ENCODE results near the gene AKAP4. TPM values are rescaled to one million over a fixed set of nuclear protein-coding genes. Genes with fewer than 3 reads are reported as not detected.

The AKAP4 gene, protein sequence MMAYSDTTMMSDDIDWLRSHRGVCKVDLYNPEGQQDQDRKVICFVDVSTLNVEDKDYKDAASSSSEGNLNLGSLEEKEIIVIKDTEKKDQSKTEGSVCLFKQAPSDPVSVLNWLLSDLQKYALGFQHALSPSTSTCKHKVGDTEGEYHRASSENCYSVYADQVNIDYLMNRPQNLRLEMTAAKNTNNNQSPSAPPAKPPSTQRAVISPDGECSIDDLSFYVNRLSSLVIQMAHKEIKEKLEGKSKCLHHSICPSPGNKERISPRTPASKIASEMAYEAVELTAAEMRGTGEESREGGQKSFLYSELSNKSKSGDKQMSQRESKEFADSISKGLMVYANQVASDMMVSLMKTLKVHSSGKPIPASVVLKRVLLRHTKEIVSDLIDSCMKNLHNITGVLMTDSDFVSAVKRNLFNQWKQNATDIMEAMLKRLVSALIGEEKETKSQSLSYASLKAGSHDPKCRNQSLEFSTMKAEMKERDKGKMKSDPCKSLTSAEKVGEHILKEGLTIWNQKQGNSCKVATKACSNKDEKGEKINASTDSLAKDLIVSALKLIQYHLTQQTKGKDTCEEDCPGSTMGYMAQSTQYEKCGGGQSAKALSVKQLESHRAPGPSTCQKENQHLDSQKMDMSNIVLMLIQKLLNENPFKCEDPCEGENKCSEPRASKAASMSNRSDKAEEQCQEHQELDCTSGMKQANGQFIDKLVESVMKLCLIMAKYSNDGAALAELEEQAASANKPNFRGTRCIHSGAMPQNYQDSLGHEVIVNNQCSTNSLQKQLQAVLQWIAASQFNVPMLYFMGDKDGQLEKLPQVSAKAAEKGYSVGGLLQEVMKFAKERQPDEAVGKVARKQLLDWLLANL
- under 1 TPM; 0.08 to 0.14 (median 0.13) TPM for polyA plus RNA-seq (ENCODE audit: insufficient read length in 4 of 4)

DNA sequence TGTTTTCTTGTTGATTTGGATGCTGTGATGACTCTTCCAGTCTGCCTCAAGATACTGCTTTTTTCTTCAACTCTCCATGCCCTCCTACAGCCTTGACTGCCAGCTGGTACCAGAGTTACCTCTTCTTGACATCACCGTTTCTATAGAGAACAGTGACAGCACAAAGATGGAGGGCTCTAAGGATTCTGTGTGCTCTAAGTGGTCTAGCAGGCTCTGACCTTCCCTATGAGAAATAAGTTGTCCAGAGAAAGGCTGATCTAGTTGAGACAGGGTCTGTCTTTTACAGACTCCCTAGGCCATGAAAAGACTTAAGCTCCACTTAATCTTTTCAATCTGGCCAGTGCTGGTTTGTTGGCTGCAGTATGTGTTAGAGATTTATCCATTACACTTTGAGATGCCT lies at the start of gene AKAP4:
TSS of gene AKAP4 (minus strand) at position 101 of the 400 bp plus-strand sequence. CDS start 118 bp downstream, outside the sequence.
- DNase-seq (ENCODE audit: low read depth in 4 of 4, low spot score in 3 of 4) = no peak

DNA sequence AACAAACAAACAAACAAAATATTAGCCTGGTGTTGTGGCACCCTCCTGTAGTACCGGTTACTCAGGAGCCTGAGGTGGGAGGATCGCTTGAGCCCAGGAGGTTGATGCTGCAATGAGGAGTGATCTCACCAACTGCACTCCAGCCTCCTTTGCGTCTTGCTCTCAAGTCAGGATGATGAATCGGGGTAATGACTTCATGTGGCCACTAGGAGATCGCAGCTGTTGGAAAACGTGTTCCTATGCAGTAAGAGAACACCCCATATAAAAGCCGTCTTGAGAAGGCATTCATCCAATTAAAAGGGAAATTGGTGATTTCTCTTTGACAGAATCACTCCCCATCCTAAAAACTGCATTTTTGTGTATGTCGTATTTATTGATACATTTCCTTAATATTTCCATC lies 10.7 kb upstream of the AKAP4 start:
- DNase-seq (ENCODE audit: low read depth in 4 of 4, low spot score in 3 of 4) = no peak

DNA sequence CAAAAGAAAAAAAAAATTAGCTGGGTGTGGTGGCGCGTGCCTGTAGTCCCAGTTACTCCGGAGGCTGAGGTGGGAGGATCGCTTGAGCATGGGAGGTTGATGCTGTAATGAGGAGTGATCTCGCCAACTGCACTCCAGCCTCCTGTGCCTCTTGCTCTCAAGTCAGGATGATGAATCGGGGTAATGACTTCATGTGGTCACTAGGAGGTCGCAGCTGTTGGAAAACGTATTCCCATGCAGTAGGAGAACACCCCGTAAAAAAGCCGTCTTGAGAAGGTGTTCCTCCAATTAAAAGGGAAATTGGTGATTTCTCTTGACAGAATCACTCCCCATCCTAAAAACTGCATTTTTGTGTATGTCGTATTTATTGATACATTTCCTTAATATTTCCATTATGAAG lies 5.9 kb upstream of the AKAP4 start:
- DNase-seq (ENCODE audit: low read depth in 4 of 4, low spot score in 3 of 4) = no peak

DNA sequence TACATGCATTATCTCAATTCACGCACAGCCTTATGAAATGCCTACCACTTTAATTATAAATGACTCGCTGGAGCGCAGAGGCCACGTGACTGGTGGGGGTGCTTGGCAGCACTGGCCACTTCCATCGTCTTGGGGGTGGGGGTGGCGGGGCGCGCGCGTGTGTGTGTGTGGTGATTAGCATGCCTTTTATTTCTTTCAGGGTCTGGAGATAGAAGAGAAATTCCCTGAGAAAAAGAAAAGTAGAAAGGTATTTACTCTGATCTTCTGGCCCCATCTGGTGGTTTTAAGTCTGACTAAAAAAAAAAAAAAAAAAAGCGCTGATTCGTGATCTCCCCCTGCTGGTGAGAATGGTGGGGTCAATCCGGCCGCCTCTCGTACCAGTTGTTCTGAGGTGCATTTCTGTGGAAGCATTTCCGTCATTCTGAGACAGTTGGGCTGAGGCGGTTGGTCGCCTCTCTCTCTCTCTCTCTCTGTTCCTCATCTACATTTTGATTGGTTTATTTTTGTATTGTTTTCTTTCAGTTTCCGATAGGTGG lies 3.6 kb upstream of the AKAP4 start, which contains the start of gene CCNB3:
TSS of gene CCNB3 (plus strand) at position 402 of the 536 bp plus-strand sequence. CDS start 80,399 bp downstream, outside the sequence.
- peak; percentile 37 to 50 (median 41) for DNase-seq (ENCODE audit: low read depth in 4 of 4, low spot score in 3 of 4)

DNA sequence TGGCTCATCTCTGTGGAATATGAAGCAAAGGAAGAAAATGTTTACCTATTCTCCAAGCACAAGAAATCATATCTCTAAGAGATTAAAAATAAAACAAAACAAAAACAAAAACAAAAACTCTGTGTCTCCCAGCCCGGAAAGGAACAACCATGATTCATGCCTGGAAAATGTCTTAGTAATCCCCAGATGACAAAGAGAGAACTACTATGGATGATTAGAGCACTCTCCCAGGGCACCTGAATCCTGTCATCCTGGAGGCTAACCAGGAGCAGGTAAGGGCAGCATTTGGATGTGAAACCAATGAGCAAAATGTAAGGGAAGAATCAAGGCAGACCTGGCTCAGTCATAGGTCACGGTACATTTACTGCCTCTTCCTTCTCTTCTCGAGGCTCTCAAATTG lies 1.7 kb upstream of the AKAP4 start:
- DNase-seq (ENCODE audit: low read depth in 4 of 4, low spot score in 3 of 4) = no peak

DNA sequence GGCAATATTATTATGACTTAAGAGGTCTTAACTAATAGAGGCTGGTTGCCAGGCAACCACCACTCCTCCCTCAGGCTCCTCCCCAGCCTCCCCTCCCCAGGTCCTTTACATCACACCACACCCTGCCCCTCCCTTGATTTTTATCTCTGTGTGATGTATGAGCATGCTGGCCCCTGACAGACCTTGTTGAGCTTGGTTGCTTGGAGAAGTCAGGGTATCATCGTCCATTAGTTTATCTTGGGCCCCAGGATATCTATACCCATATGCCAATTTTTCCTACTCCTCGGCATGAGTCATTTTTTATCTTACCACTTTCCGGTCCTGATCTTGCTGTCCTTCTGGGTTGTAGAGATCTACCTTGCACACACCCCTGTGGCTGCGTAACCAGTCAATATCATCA lies 2.5 kb downstream of the AKAP4 start:
- DNase-seq (ENCODE audit: low read depth in 4 of 4, low spot score in 3 of 4) = no peak

DNA sequence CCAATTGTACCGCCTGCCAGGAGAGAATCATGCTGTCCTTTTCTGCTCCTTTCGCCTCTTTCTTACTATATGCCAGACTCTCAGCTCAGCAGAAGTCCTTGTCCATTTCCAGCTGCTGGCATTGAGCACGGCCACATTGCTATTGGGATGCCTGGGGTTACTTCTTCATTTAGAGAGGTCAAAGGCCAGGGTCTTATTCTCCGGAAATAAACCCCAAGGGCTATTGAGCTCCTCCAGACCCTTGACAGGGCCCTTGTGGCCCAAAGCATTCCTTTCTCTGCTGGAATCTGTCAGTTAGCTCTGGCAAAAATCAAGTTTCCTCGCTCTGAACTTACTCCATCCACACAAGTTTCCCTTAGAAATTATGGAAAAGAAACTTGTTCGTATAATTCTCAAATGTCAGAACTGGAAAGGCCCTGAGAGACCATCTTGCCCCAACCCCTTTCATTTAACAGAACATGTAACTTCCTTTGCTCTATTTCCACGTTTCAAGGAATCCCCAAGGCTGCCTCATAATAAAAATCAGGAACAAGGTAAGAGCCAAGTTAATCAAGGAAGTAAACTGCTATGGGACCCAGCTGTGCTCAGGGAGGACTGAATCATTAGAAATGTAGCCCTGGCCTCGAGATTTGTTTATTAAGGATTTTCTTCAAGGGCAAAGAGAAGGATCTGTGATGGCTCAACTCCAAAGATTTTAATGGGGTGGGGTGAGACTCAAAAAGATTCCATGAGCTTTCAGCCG lies 11.8 kb downstream of the AKAP4 start:
- DNase-seq (ENCODE audit: low read depth in 4 of 4, low spot score in 3 of 4) = no peak

DNA sequence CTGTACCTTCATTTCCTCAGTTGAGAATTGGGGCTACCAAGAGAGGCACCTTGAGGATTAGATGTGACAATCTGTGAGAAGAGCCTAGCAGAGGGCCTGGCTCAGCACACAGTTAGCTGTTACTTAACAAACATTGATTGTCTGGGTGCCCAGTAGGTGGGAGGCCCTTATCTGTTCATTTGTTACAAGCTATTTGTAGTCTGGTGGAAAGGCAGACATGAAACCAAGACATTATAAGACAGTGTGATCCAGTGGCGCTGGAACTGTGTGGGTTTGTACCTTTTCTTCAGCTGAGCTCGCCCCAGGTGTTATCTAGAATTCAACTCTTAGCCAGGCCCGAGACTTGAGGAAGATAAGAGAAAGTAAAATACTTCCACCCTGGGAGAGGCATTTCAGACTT lies 16.9 kb downstream of the AKAP4 start:
- no peak for DNase-seq (ENCODE audit: low read depth in 4 of 4, low spot score in 3 of 4)

DNA sequence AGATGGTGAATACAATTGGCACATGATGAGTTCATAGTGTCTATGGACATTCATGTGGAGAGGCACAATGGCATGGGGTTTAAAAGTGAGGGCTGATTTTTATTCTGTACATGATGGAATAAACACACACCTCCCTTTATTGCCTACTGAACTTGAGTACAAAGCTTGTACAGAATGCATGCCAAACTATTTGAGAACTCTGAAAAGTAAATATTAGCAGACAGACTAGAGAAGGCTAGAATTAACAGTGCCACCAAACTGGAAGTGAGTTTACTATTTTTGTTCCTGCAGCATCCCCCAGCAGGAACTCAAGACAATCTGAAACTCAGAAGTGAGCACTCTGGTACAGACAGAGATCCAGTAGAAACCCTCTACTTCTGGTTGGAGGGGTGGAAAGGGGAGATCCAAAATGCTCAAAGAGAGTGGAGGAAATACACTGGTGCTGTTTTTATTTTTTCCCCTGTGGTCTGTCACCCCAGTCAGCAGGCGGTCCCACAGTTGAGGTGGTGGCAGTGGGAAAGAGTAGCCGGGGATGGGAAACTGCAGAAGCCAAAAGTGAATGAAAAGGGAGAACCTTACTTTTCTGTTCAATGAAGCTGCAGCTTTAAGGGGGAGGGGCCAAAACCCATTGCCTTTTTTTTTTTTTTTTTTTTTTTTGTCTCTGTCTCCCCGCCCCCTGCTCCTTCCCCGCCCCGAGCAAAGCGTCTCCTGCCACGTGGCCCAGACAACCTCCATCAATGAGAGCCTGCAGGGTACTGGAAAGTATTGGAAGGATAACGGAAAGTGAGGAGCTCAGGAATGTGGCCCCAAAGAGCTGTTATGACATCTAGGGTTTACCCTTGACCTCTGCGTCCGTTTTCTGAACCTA lies 20.5 kb downstream of the AKAP4 start:
- DNase-seq (ENCODE audit: low read depth in 4 of 4, low spot score in 3 of 4) = no peak

DNA sequence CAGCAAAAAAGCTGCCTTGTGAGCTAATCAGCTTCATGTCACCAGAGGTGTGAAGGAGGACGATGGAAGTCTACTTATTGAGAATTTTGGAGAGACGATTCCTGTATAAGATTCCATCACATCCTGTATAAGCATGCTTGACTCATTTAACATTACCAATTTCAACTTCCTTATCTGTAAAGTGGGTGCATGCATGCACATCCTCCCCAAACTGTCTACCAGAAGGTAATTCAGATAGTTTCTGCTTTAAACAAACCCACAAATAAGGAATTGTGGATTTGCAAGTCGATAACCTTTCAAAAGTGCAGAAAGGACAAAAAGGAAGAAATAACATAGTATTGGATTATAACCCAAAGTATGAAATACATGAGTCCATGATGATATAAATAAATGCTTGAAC lies 31.1 kb downstream of the AKAP4 start:
- no peak for DNase-seq (ENCODE audit: low read depth in 4 of 4, low spot score in 3 of 4)

DNA sequence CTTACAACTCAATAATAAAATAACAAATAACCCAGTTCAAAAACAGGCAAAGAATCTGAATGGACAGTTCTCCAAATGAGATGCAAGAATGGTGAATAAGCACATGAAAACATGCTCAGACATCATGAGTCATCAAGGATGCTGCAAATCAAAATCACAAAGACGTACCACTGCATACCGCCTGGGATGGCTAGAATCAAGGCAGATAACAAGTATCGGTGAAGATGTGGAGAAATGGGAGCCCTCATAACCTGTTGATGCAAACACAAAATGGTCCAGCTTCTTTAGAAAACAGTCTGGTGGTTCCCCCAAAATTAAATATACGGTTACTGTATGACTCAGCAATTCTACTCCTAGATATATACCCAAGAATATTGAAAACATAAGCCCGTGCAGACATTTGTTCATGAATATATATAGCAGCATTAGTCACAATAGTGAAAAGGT lies 32.5 kb downstream of the AKAP4 start:
- DNase-seq (ENCODE audit: low read depth in 4 of 4, low spot score in 3 of 4) = no peak

DNA sequence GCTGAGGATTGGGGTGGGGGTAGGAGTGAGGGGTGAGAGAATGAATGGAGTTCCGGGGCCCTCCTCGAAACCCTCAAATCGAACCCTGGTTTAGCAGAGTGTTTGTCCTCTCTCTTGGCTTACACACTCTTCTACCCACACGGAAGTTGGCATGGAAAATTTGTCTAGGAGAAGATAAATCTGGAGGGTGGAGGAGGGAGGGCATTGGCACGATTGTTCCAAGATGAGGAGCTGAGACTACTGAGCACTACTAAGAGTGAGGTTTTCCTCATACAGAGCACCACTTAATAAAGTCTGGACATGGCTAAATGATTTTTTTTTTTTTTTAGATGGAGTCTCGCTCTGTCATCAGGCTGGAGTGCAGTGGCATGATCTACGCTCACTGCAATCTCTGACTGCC lies 33.4 kb downstream of the AKAP4 start:
- no peak for DNase-seq (ENCODE audit: low read depth in 4 of 4, low spot score in 3 of 4)

DNA sequence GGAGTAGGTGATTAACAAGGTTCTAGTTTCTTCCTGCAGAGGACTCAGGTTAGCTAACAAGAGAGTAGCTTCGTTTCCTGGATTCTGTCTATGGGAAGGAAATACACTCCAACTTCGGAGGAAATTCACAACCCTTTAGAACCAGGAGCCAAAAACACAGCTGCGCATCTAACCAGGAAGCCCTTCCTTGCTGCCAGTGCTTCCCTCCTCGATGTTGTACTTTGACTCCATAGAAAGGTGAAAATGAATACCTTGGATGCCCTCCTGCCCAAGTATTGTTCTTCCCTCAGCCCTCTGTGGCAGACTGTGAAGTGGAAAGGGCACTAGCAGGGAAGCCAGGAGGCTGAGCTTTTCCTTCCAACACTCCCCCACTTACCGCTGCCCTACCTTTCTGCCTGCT lies 35.1 kb downstream of the AKAP4 start:
- no peak for DNase-seq (ENCODE audit: low read depth in 4 of 4, low spot score in 3 of 4)

DNA sequence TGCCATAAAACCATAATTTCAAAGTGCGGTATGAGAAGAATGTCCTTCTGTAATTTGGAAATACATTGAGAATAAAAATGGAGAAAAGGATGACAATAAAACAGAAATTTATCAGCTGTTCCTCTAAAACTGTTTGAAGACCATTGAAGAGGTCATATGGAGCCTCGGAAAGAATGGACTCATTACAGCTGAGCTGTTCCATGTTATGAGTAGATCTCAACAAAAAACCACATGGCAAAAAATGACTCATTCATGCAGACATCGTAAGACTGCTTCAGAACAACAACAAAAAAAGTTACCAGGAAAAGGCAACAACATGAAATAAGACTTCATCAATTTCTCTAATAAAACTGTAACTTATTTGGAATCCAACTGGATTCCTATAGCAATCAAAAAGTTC lies 39.7 kb downstream of the AKAP4 start:
- no peak for DNase-seq (ENCODE audit: low read depth in 4 of 4, low spot score in 3 of 4)

DNA sequence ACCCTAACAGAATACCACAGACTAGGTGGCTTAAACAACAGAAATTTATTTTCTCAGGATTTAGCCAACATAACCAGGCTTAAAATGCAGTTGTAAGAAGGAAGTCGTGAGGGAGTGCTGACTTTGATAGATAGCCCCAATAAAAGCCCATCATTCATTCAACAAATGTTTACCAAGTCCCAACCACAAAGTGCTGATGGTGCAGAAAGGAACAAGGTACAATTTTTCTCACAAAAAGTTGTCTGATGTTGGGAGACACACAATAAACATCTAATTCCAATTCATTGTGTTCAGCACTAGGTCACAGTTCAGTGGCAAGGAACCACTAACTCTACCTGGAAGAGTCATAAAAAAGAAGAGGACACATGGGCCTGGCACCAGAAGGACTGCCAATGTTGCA lies 42.2 kb downstream of the AKAP4 start:
- peak in 1 of 4 donors; percentile 23 for DNase-seq (ENCODE audit: low read depth in 4 of 4, low spot score in 3 of 4)

DNA sequence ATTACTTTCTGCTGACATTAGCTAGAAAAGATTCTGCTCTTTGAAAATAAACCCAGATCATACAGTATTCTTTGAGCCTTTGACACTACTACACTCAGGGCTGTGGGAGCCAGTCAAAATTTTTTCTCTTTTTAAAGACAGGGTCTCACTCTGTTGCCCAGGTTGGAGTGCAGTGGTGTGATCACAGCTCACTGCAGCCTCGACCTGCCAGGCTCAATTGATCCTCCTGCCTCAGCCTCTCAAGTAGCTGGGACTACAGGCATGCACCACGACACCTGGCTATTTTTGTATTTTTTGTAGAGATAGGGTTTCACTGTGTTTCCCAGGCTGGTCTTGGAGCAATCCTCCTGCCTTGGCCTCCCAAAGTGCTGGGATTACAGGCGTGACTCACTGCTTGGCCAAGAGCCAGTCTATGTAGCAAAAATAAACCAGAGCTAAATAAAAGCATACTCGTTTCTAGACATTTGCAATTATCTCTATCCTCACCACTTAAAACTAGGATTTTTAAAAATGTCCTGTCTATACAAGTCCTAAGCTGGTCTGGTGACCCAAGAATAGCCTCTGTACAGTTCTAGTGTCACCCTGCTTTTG lies 43.2 kb downstream of the AKAP4 start:
- DNase-seq (ENCODE audit: low read depth in 4 of 4, low spot score in 3 of 4) = no peak

DNA sequence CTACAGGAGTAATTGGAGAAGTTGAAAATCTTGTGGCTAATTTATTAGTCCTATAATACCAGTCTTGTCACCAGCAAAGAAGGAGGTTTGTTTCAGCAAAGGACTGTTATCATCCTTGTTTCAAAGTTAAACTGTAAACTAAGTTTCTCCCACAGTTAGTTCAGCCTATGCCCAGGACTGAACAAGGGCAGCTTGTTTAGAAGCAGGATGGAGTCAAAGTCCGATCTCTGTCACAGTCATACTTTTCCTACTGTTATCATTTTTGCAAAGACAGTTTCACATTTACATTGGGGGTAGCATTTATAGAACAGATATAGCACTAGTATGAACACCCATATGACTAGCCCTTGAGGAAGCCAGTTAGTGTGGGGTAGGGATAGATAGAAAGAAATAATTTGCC lies 46.4 kb downstream of the AKAP4 start:
- DNase-seq (ENCODE audit: low read depth in 4 of 4, low spot score in 3 of 4) = no peak

DNA sequence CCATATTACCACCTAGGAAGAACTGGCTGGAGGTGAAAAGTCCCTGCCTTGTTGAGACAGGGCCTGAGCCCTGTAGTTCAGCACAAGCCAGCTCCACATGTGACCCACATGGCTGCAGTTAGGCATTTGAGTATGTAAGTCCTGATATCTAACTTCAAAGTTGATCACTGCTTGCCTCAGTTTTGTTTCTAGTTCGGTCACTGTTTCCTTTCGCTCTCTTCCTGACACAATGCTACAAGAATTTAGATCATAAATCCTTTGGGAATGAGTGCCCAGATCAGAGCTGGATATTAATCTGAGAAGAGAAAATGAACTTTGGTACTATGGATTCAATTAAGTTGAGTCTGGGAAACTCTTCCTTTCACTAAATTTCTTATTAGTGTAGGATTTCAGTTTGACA lies 48.4 kb downstream of the AKAP4 start:
- DNase-seq (ENCODE audit: low read depth in 4 of 4, low spot score in 3 of 4) = no peak

DNA sequence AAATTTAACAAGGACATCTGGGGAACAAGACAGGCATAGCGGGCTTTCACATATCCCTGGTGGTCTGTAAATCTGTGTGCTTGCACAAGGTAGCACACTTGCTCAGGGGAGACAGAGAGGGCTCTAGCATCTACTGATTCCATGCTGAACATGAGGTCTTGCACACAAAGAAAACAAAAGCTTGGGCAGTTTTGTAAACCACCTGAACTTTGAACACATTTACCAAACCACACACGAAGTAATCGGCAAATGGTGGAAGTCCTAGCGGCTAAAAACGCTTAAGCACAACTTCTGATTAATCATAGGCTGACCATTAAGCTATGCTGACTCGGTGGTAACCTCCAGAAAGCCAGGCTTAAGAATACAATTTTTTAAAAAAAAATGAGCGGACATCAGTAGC lies 52.8 kb downstream of the AKAP4 start:
- no peak for DNase-seq (ENCODE audit: low read depth in 4 of 4, low spot score in 3 of 4)

All from right renal pelvis (tissue), 4 donors.